ENCODE results near the gene GRID1.

GRID1 gene

DNA sequence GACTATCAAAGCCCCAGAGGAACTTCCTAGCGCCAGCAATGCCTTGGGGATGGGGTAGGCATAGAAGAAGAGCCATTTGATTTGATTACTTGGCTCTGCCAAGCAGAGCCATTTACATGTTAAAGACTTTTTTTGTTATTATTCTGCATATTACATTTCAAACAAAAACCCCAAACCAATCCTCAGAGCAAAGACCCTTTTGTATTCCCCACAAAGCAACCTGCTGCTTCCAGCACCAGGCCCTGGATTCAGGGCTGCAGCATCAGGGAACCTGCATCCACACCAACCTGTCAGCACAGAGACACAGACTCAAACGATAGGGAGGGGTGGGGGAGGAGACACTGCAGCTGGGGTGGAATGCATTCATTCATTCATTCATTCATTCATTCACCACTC lies 73.2 kb downstream of the GRID1 start:
- no peak for DNase-seq (ENCODE audit: low read depth, low spot score)

DNA sequence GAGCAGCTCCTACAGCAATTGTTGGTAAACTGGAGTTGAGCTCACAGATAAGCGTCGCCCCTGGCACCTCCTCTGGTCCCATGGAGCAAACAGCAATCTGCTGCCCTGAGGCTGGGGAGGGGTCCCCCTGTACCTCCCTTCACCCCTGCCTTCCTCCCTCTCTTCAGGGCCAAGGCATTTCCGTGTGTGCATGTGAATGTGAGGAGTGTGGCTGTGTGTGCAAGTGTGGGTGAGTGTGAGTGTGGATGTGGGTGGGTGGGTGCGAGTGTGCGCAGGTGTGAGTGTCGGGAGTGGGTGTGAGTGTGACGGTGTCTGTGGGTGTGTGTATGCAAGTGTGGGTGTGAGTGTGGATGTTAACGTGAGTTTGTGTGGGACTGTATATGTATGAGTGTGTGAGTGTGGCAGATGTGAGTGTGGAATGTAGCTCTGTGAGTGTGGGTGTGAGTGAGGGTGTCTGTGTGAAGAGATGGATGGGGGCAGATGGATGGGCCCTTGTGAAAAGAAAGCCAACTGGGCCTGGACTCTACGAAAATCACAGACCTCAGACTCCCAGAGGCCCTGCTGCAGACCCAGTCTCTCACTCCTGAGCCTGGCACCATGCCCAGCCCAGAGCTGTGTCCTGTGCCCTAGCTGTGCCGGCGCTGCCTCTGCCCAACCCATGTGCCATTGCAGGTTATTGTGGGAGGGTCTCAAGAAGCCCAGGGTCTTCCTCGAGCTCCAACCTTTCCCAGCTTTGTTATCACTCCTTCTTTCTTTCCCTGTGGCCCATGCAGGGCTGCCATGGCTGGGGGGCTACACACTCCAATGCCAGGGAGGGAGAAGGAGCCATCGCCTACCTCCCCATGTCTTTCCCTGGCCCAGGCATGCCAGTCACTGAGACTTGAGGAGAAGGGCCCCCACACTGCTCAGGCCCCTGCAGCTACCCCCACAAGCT lies 73.9 kb downstream of the GRID1 start:
- DNase-seq (ENCODE audit: low read depth, low spot score) = no peak

DNA sequence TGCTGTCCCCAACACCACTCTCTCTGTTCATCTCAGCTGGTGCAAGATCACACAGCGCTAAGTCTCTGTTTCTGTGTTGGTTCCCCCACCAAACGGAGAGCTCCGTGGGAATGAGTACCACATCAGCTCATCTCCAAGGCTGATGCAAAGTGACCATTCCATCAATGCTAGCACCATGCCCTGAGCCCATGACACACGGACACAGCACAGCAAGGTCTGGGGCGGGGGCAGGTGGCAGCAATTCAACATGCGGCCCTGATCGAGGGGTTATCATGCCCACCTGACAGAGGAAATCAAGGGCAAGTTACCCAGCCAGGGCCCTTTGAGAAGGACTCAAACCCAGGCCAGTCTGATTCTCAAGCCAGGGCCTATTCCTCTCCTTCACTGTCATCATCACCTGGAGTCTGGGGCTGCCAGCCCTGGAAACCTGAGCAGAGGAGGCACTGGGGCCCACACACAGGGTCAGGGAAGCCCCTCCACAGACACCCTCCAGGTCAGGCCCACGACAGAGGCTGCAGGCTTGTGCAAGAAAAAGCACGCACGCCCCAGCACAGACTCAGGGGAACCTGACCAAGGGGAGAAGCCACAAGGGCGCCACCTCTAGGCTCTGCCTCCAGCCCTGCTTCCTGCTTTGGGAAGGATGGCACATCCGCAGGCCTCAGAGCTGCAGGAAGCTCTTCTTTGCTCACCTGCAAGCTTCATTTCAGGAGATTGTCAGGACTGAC lies 74.8 kb downstream of the GRID1 start:
- DNase-seq (ENCODE audit: low read depth, low spot score) = no peak

DNA sequence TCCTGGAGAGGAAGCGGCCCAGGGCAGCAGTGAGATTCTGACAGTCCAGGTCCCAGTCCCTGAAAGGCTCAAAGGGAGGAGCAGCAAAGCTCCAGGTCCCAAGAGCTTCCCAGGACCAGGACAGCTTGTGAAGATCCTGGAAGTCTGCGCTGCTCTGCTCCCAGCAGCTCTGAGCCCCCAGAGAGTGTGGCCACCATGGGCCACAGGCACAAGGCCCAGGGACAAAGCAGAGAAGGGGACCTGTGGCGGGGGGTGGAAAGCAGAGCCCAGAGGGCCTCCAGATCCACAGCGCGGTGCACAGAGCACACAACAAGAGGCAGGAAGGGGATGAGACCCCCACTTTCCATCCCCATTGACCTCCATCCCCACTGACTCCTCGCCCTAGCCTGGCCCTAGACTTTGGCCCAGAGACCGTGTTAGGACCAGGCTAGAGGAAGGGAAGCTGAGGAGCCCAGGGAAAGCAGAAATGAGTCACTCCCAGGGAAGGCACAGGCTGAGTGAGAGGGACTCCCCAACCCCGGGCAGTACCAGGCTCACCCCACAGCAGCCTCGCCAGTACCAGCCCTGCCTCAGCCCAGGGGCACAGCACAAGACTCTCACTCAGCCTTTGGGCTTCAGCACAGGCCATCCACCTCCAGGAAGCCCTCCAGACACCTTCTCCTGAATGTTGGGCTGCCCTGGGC lies 75.5 kb downstream of the GRID1 start:
- no peak for DNase-seq (ENCODE audit: low read depth, low spot score)

DNA sequence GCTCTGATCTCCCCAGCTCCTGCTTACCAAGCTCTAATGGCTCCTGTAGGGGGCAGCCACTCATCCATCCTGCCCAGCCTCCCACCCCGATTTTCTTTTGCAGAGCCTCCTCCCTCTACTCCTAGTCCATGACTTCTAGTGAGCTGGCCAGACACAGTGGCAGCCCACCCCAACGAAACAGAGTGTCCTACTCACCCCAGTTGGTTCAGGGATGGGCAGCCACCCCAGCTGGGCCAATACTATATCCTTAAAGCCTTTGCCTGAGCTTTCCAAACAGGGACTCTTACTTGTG lies 77.1 kb downstream of the GRID1 start:
- DNase-seq (ENCODE audit: low read depth, low spot score) = no peak

DNA sequence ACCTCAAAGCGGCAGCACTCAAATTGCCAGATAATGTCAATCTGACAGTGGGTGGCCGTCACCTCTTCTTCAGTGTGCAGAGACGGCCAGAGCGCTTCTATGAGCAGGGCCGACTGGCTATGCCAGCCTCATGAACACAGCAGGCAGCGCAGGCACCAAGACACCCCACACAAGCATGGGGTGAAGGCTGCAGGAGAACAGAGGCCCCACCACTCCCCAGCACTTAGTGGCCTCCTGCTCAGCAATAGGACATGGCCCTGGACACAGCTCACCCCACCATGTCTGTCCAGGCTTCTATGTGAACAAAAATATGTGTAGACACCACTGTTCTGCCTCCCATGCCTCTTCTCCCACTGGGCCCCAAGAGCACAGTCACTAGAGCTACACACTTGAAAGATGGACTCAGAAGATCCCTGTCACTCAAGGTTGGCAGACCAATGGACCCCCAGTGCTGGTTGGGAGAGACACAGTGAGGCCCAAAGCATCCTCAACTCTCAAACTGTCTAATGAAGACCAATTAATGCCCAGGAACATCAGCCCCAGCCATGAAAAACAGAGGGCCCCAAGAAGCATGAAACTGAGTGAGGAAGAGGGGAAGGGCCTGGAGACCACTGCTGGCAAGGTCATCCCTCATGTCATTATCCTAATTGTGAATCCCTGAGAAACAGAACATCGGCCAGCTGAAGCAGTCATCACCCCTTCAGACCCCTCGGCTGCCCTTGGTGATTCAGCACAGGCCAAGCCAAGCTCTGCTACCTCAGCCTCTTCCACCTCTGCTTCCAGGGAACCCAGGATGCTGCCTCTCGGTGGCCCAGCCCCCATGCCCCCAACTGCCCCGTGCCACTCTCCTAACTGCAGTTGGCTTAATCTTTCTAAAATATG lies 77.7 kb downstream of the GRID1 start:
- no peak for DNase-seq (ENCODE audit: low read depth, low spot score)

DNA sequence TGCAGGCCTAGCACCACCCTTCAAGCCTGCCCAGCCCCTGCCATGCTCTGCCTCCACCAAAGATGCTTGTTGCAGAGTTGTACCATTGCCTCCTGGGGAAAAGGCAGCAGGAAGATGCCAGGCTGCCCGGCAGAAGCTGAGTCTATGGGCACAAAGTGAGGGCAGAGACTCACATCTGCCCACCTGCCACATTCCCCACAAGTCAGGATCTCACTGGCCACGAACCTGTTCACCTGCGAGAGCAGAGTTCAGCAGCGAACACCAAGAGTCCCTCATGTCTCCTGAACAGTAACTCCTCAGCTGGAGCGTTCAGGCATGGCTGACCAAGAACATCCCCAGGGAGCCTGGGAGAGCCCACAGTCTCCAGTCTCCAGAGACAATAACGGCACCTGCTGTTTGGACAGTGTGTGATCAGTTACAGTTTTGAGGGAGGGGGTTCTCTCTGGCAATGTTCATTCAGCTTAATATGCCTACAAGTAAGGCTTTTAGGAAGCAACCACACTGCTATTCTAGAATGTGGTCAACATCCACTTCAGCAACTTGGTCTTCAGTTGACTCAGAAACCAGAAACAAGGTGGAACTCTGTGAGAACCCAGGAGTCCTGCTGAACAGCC lies 78.5 kb downstream of the GRID1 start:
- no peak for DNase-seq (ENCODE audit: low read depth, low spot score)

DNA sequence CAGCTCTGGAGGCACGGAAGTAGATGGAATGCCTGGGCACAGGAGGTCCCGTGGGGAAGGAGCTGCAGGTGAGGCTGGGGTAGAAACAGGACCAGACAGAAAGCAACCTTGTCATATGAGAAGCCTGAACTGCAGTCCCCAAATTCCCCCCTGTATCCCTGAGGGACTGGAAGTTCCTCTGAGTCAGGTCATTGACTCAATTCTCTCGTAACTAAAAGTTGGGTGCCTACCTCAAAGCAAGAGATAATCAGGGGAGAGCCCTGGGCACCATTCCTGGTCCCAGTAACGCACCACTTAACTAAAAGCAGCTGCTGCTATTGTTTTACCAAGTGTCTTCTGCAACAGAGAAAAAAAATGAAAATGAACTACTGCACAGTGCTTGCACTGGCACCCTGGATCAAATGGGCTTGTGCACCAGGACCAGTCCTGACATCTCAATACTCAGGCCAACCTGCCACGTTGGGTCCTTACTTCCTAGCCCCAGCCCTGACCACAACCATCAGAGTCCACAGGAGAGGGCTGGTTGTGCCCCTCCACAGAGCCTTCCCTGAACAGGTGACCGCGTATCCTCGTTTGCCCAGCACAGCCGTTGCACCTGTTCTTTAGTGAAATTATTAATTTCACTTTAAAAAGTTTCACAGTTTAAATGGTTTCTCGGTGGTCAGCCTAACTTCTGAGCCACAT lies 79.3 kb downstream of the GRID1 start:
- DNase-seq (ENCODE audit: low read depth, low spot score) = no peak

DNA sequence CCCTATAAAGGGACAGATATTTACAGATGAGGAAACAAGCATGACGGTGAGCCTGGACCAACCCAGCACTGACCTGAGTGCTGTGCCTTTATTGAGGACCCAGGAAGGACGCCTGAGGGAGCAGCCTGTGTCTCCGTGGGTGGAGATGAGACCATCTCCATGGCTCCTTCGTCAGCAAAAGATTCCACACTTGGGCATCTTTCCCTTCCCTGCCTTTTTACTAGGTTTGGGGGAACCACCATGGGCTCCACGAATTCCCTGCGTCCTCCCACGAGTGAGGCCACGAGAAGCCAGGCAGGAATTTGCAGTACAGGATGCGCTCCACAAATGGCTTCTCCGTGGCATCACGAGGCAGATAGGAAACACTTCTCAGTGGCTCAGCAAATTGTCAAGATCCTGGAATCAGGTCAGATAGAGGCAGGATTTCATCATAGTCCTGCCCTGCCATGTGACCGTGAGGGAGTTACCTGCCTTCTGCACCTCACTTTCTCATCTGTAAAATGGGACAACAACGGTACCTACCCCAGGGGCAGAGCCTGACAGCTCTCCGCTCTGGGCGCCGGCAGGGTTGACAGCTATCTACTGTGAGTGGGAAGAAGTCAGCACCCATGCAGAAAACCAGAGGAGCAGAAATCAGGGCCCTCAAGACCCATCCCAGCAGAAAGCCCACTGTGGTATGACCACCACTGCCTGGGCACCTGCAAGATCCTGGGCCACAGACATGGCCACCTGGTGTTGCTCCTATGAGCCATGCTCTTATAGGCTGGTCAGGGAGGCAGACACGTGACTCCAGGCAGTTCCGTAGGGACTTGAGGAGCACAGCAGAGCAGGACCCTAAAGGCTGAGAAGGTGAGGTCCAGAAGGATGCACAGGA lies 80.1 kb downstream of the GRID1 start:
- DNase-seq (ENCODE audit: low read depth, low spot score) = no peak

DNA sequence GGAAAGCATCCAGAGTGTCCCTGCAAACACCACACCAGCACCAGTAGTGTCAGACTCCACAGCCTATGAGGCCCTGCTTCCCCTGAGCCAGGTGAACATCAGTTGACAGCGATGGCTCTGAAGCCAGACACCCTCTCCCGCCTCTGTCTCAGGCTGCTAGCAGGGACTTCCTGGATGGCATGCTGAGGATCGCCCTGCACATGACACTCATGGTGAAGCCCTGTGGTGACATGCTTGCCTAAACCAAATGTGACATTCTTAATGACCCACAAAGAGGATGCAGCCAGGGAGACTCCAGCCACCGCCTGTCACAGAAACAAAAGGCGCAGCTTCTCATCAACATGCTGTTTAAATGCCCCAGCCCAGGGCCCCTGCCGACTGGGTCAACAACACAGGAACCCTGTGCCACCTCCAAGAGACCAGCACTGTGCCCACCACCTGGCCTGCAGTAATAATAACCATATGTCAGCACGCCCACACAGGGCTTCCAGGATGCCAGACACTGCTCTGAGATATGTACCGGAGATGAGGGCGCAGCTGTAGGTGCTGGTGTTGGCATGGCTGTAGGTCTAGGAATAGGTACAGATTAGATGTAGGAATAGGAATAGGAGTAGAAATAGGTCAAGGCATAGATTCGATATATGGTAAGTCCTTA lies 81.3 kb downstream of the GRID1 start:
- DNase-seq (ENCODE audit: low read depth, low spot score) = no peak

DNA sequence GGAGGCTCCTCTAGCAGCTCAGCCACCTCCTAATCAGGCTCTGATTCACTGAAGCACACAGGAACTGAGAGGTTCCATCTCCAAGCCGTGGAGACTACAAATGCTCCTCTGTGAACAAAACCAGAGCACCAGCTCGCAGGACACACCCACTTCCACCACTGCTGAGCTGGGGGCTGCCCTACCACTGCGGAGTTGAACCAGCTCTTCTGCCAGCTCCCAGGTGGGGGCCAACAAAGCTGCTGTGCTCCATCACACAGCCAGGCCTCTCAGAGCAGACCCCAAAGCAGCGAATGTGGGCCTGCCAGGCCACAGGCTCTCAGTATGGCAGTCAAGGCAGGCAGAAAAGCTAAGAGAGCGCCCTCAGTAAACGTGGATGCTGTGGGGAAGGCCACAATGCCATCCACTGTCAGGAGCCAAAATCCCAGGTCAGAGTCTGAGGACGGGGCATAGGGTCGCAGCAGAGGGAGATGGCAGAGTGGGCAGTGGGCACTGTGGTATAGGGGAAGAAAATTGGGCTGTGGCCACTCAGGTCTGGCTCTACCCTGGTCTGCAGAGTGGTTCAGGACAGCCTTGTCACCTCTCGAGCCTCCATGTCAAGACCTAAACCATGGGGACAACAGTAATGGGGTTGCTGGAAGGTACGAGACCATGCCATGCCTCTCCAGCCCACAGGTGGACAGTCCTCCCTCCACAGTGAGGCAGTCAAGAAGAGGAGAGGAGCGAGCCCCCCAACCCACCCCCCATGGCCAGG lies 82.1 kb downstream of the GRID1 start:
- DNase-seq (ENCODE audit: low read depth, low spot score) = no peak

DNA sequence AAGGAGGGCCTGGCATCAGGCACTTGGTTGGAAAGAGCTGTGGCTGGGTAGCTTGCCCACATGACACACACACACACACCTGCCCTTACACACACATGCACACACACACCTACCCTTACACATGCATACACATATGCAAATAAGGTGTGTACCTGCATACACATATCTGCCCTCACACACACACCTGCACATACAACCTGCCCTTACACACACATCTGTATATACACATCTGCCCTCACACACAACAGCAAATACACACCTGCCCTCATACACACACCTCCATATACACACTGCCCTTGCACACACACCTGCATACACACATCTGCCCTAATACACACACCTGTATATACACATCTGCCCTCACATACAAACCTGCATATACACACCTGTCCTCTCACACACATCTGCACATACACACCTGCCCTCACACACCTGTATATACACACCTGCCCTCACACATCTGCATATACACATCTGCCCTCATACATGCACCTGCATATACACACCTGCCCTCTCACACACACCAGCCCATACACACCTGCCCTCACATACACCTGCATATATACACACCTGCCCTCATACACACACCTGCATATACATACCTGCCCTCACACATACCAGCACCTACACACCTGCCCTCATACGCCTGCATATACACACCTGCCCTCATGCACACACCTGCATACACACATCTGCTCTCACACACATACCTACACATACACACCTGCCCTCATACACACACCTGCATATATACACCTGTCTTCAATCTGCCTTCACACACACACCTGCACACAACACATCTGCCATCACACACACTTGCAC lies 82.9 kb downstream of the GRID1 start:
- no peak for DNase-seq (ENCODE audit: low read depth, low spot score)

DNA sequence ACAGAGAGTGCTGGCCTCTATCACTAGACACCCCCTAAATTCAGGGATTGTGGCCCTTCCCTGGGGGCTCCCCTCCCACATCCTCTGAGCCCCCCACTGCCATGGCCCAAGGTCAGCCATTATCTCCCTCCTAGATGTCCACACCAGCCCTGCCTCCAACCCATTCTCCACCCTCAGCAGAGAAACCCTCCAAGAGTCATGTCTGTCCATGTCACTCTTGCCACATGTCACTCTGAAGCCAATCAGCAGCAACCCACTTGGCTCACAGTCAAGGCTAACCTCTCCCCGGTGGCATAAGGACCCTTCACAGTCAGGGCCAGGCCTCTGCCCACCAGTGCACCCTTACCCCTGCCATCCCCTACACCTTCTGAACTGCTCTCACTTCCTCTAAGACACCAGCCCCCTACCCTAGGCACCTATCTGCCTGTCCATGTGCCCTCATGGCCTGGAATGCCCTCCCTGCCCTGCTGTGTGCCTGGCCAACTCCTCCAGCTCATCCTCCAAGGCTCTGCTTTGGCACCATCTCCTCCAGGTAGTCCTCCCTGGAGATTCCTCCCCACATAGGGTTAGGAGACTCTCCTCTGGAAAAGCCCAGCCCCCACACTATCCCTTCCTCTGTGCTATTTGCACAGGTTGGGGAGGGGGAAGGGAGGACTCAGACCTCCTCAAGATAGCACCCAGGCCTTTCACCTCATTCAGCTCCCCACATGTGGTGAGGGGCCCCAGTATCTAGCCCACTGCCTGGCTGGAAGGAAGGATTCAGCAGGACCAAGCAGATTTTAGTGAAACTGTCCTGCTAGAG lies 83.7 kb downstream of the GRID1 start:
- DNase-seq (ENCODE audit: low read depth, low spot score) = no peak

DNA sequence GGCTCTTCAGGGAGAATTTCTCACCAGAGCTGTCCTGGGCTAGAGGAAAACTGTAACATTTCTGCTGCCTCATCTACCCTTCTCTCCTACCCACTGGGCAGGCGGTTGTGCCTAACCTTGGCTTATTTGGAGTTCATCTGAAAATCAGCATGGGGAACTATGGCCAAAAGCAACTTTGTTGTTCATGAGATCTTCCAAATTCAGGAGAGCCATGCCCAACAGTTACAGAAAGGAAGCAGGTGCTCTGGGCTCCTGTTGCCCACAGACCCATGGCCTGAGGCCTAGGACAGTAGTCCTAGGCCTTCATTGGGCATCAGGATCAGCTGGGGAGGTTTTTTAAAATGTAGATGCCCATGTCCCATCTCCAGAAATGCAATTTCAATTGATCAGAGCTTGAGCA lies 85.2 kb downstream of the GRID1 start:
- no peak for DNase-seq (ENCODE audit: low read depth, low spot score)

DNA sequence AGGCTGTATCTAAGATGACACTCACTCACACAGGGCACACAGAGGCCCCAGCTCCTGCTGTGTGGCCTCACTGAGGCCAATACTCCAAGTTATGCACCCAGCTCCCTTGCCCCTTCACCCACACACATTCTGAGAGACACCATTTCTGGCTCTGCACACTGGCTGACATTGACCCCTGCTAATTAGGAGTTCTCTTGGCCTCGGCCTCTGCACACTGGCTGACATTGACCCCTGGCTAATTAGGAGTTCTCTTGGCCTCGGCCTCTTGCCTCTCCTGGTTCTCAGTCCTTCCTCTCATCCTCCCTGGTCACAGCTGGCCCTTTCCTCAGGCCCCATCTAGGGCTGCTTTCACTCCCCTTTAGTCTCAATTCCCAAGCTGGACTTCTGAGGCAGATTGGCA lies 97.3 kb downstream of the GRID1 start:
- no peak for DNase-seq (ENCODE audit: low read depth, low spot score)

DNA sequence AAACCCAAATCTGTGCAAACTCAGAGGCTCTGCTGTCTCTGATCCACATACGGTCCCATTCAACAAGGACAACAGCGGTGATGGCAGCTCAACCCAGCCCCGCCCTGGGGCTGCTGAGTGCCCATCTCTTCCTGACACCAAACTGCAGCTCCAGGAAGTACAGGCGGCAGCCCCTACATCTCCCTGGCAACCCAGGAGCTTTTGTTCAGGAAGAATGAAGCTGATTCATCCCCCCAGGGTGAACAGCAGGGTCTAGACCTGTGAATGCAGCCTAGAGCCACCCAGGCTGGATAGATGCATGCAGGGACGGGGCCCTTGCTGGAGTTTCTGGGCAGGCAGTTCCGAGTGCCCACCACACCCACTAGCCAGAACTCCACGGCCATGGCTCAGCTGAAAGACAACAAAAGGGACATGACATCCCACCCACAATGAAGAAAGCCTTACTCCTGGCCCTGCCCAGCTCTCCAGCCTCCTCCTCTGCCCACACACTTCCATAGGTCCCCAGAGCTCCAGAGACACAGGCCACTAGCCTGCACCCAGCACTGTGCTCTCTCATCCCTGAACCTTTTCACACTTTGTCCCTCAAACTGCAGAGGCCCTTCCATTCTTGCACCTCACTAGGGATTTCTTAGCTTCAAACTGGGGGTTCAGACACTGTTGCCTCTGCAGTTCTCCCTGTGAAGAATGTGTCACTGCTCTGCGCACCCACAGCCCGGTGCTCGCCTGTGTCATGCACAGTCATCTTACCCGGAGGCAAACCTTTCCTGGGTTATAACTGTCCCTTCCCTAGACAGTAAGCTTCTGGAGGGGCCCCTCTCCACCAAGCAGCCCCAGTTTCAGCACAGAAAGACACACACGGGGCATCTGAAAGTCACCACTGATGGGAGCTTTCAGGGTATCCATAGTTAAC lies 99.1 kb downstream of the GRID1 start:
- DNase-seq (ENCODE audit: low read depth, low spot score) = no peak

Measured in brain pericyte (primary cell).